GM23338 (cell line): ENCODE data around the gene RXRA. TPM values are rescaled to one million over a fixed set of nuclear protein-coding genes. Genes with fewer than 3 reads are reported as not detected.

Experiments
- ATAC-seq: fragments of 200-7000 bp; cut with Tn5 transposase; 3 replicates; pipeline ENCODE4 v1.9.1; 2020
- DNase-seq: peaks from one replicate; pipeline ENCODE4 v3.0.0-alpha.2; 2015; ENCODE audit warnings: low spot score
- H2AFZ ChIP-seq: fragments of 200-600 bp; sonication (generic); 2 replicates; pipeline ENCODE4 v1.8.0; 2016; ENCODE audit warnings: antibody characterized with exemption, mild to moderate bottlenecking, moderate library complexity
- H3F3A ChIP-seq: fragments of 200-600 bp; sonication (generic); replicated peaks from 2 replicates; pipeline ENCODE4 v1.8.0; 2017; ENCODE audit warnings: antibody characterized with exemption, mixed run types, low read depth
- H3K27ac ChIP-seq: fragments of 200-600 bp; sonication (generic); 2 replicates; pipeline ENCODE4 v1.6.1; 2016; ENCODE audit warnings: low read depth
- H3K27me3 ChIP-seq: fragments of 200-600 bp; sonication (generic); 2 replicates; pipeline ENCODE4 v1.8.0; 2016; ENCODE audit warnings: mild to moderate bottlenecking, mixed run types, moderate library complexity; ENCODE audit not compliant: insufficient read depth
- H3K36me3 ChIP-seq: fragments of 200-600 bp; sonication (generic); 2 replicates; pipeline ENCODE4 v1.8.0; 2016; ENCODE audit warnings: mild to moderate bottlenecking; ENCODE audit not compliant: insufficient read depth
- H3K4me1 ChIP-seq: fragments of 200-600 bp; sonication (generic); 2 replicates; pipeline ENCODE4 v1.8.0; 2016; ENCODE audit warnings: mild to moderate bottlenecking, moderate library complexity; ENCODE audit not compliant: insufficient read depth
- H3K4me2 ChIP-seq: fragments of 200-600 bp; sonication (generic); 2 replicates; pipeline ENCODE4 v1.7.1; 2017; ENCODE audit warnings: mixed run types
- H3K4me3 ChIP-seq: fragments of 200-600 bp; sonication (generic); 2 replicates; pipeline ENCODE4 v1.6.1; 2016; ENCODE audit warnings: mixed run types
- H3K79me2 ChIP-seq: fragments of 200-600 bp; sonication (generic); replicated peaks from 2 replicates; pipeline ENCODE4 v1.8.0; 2017; ENCODE audit warnings: mild to moderate bottlenecking; ENCODE audit not compliant: insufficient read depth
- H3K9me2 ChIP-seq: fragments of 200-600 bp; sonication (generic); 2 replicates; pipeline ENCODE4 v1.8.0; 2017; ENCODE audit not compliant: insufficient read depth
- H4K20me1 ChIP-seq: fragments of 200-600 bp; sonication (generic); replicated peaks from 2 replicates; pipeline ENCODE4 v1.8.0; 2017; ENCODE audit warnings: mild to moderate bottlenecking; ENCODE audit not compliant: insufficient read depth
- H3K27ac Mint-ChIP-seq: 2 replicates; pipeline ENCODE4 v1.8.0; 2020; ENCODE audit warnings: inconsistent platforms, mild to moderate bottlenecking, moderate library complexity, mixed read lengths
- H3K27me3 Mint-ChIP-seq: 3 replicates; pipeline ENCODE4 v1.8.0; 2022; ENCODE audit warnings: low read depth, mild to moderate bottlenecking, moderate library complexity, mixed read lengths, inconsistent platforms; ENCODE audit not compliant: insufficient read depth, poor library complexity
- H3K36me3 Mint-ChIP-seq: 3 replicates; pipeline ENCODE4 v1.8.0; 2021; ENCODE audit warnings: low read depth, mild to moderate bottlenecking, inconsistent platforms, moderate library complexity, mixed read lengths
- H3K4me1 Mint-ChIP-seq: 3 replicates; pipeline ENCODE4 v1.8.0; 2020; ENCODE audit warnings: mild to moderate bottlenecking, inconsistent platforms, mixed read lengths
- H3K4me3 Mint-ChIP-seq: 3 replicates; pipeline ENCODE4 v1.8.0; 2021; ENCODE audit warnings: moderate library complexity, mild to moderate bottlenecking, inconsistent platforms, mixed read lengths
- H3K9me3 Mint-ChIP-seq: 3 replicates; pipeline ENCODE4 v1.8.0; 2020; ENCODE audit warnings: moderate library complexity, mild to moderate bottlenecking, inconsistent platforms, mixed read lengths
- CREB1 ChIP-seq: fragments of 250-450 bp; sonication (Bioruptor Pico); IDR thresholded peaks from 2 replicates; pipeline ENCODE4 v1.5.0; 2020; ENCODE audit warnings: low read depth, mild to moderate bottlenecking, moderate library complexity
- ETS1 ChIP-seq: IDR thresholded peaks from 2 replicates; pipeline ENCODE4 v1.6.1; 2016; ENCODE audit warnings: antibody characterized with exemption
- EZH2 ChIP-seq: fragments of 200-600 bp; sonication (generic); IDR thresholded peaks from one replicate; pipeline ENCODE4 v1.8.0; 2017; ENCODE audit warnings: antibody characterized with exemption, mild to moderate bottlenecking, low read depth; ENCODE audit not compliant: unreplicated experiment
- EZH2phosphoT487 ChIP-seq: fragments of 200-600 bp; sonication (generic); IDR thresholded peaks from one replicate; pipeline ENCODE4 v1.8.1; 2018; ENCODE audit warnings: antibody characterized with exemption; ENCODE audit not compliant: unreplicated experiment
- JUNB ChIP-seq: IDR thresholded peaks from one replicate; pipeline ENCODE4 v1.6.1; 2016; ENCODE audit warnings: antibody characterized with exemption; ENCODE audit not compliant: unreplicated experiment
- NANOG ChIP-seq: IDR thresholded peaks from 2 replicates; pipeline ENCODE4 v1.6.1; 2016; ENCODE audit warnings: antibody characterized with exemption, borderline replicate concordance
- POLR2AphosphoS5 ChIP-seq: IDR thresholded peaks from 2 replicates; pipeline ENCODE4 v1.6.1; 2016; ENCODE audit warnings: antibody characterized with exemption, low read depth
- STAT1 ChIP-seq: IDR thresholded peaks from one replicate; pipeline ENCODE4 v1.6.1; 2016; ENCODE audit warnings: antibody characterized with exemption; ENCODE audit not compliant: unreplicated experiment
- ZNF114 ChIP-seq: fragments of 250-450 bp; sonication (Bioruptor Pico); IDR thresholded peaks from 2 replicates; pipeline ENCODE4 v1.5.0; 2020; ENCODE audit warnings: mild to moderate bottlenecking, moderate library complexity
- ZNF331 ChIP-seq: fragments of 250-450 bp; sonication (Bioruptor Pico); IDR thresholded peaks from 2 replicates; pipeline ENCODE4 v1.5.0; 2020; ENCODE audit warnings: low read depth, mild to moderate bottlenecking, moderate library complexity
- polyA plus RNA-seq: library from polyadenylated mRNA; unstranded; fragments of >200 nt; fragmentation: Nextera tagmentation; extraction: Ambion mirVana; gene quantifications from 2 replicates; pipeline ENCODE4 v1.2.1, GENCODE V29; 2016
- total RNA-seq: library from RNA; depleted of rRNA; stranded (reverse); fragments of >200 nt; shearing (Covaris generic); gene quantifications from 2 replicates; pipeline ENCODE4 v1.2.3, GENCODE V29; 2014
- TF ChIP-seq, protein P1 (sequence below): IDR thresholded peaks from one replicate; pipeline ENCODE4 v1.6.1; 2018; ENCODE audit warnings: antibody characterized with exemption; ENCODE audit not compliant: unreplicated experiment

RXRA gene
- total and polyA plus RNA-seq, 2 experiments from 2014 or later = 4.9 to 17.9 TPM

GRCh38 chr9:134463280-134463679, 137.0 kb downstream of the RXRA start (continued):
- no peak for TF ChIP-seq ETS1

DNA sequence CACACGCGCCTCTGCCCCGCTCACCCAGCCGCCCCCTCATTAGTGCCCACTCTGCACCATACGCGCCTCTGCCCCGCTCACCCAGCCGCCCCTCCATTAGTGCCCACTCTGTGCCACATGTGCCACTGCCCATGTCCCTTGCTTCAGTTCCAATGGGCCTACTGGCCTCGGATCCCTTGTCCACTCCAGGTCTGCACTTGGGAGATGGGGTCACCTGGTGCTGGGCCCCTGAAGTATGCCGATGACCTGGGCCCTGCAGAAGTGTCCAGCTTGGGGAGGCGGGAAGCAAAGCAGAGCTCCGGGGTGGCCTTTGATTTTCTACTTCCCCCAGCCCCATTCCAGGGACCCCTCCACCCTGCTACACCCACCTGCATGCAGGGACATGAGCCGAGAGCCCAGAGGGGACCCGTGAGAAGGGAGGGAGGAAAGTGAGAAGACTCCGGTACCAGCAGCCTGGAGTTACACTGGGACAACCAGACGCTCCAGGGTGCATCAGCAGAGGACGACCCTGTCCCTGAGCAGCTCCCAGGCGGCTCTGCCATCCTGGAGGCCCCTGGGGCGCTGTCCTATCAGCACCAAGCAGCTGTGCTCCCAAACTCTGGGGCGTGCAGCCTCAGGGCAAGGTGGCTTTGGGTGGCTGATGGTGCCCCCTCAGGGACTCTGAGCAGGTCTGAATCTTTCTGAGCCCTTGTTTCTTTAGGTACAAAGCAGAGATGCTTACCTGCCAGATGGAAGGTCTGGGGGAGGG, 140.8 kb downstream of the RXRA start:
- Histone ChIP-seq H3K27me3 (no peaks in the 10 kb centered on the region), H3K9me2 (no peaks in the 10 kb centered on the region), H3K4me3 (no peak overlapping the region), H3K4me1 (no peaks in the 10 kb centered on the region), H3F3A (no peaks in the 10 kb centered on the region), H4K20me1 (no peaks in the 10 kb centered on the region), H3K79me2 (no peaks in the 10 kb centered on the region), H2AFZ (no peak overlapping the region), H3K36me3 (no peaks in the 10 kb centered on the region), H3K27ac (no peak overlapping the region), H3K4me2 (no peak overlapping the region)
- peak; percentile 48 for DNase-seq
- Mint-ChIP-seq H3K4me1 (no peaks in the 10 kb centered on the region), H3K9me3 (no peaks in the 10 kb centered on the region), H3K27me3 (no peaks in the 10 kb centered on the region), H3K36me3 (no peaks in the 10 kb centered on the region), H3K27ac (no peak overlapping the region), H3K4me3 (no peak overlapping the region)
- ATAC-seq = peak; percentile 96
- TF ChIP-seq, protein P1, sequence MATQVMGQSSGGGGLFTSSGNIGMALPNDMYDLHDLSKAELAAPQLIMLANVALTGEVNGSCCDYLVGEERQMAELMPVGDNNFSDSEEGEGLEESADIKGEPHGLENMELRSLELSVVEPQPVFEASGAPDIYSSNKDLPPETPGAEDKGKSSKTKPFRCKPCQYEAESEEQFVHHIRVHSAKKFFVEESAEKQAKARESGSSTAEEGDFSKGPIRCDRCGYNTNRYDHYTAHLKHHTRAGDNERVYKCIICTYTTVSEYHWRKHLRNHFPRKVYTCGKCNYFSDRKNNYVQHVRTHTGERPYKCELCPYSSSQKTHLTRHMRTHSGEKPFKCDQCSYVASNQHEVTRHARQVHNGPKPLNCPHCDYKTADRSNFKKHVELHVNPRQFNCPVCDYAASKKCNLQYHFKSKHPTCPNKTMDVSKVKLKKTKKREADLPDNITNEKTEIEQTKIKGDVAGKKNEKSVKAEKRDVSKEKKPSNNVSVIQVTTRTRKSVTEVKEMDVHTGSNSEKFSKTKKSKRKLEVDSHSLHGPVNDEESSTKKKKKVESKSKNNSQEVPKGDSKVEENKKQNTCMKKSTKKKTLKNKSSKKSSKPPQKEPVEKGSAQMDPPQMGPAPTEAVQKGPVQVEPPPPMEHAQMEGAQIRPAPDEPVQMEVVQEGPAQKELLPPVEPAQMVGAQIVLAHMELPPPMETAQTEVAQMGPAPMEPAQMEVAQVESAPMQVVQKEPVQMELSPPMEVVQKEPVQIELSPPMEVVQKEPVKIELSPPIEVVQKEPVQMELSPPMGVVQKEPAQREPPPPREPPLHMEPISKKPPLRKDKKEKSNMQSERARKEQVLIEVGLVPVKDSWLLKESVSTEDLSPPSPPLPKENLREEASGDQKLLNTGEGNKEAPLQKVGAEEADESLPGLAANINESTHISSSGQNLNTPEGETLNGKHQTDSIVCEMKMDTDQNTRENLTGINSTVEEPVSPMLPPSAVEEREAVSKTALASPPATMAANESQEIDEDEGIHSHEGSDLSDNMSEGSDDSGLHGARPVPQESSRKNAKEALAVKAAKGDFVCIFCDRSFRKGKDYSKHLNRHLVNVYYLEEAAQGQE = peak; percentile 63
- TF ChIP-seq EZH2phosphoT487 (no peak), CREB1 (no peak), STAT1 (no peak), ZNF331 (CRISPR knock-in tag) (no peak), ETS1 (no peak)

- Mint-ChIP-seq H3K4me3 (no peak overlapping the region), H3K36me3 (no peaks in the 10 kb centered on the region), H3K9me3 (no peaks in the 10 kb centered on the region), H3K4me1 (no peaks in the 10 kb centered on the region), H3K27ac (no peak overlapping the region), H3K27me3 (no peaks in the 10 kb centered on the region)
- H3K4me3 ChIP-seq = no peak overlapping the region
- no peak overlapping the region for H3K4me2 ChIP-seq
- no peaks in the 10 kb centered on the region for H3K27me3 ChIP-seq
- H3K27ac ChIP-seq = no peak overlapping the region
- H3K36me3 ChIP-seq = no peaks in the 10 kb centered on the region
- no peaks in the 10 kb centered on the region for H4K20me1 ChIP-seq
- H3K9me2 ChIP-seq = no peaks in the 10 kb centered on the region
- H3K79me2 ChIP-seq = no peaks in the 10 kb centered on the region
- H3F3A ChIP-seq = no peaks in the 10 kb centered on the region
- H2AFZ ChIP-seq = no peak overlapping the region
- DNase-seq (no peak), ATAC-seq (no peak)
- no peaks in the 10 kb centered on the region for H3K4me1 ChIP-seq
- TF ChIP-seq ZNF114 (CRISPR knock-in tag) = no peak
- TF ChIP-seq CREB1 = no peak
- TF ChIP-seq, protein P1 = no peak
- TF ChIP-seq NANOG = no peak
- TF ChIP-seq EZH2phosphoT487 = no peak
- TF ChIP-seq ETS1 = no peak
- TF ChIP-seq JUNB = no peak
- TF ChIP-seq STAT1 = no peak
- no peak for TF ChIP-seq EZH2
- no peak for TF ChIP-seq ZNF331 (CRISPR knock-in tag)
- TF ChIP-seq POLR2AphosphoS5 = no peak
These were observed 142.1 kb downstream of the RXRA start for GRCh38 chr9:134468358-134468757.
